Stomach (tissue), 4 donors: ENCODE data around the gene CIAO2B.

Source experiments
- POLR2A ChIP-seq, 4 donors: fragments of 450-650 bp; IDR thresholded peaks; one replicate each; pipeline ENCODE4 v1.6.1; 2016; ENCODE audit warnings: antibody characterized with exemption in 4 of 4, control low read depth in 2 of 4, mild to moderate bottlenecking in 1 of 4, moderate library complexity in 1 of 4
- POLR2AphosphoS5 ChIP-seq, 3 donors: sonication (generic); formaldehyde crosslinking; IDR thresholded peaks; one replicate each; pipeline ENCODE4 v1.6.1; 2016; ENCODE audit warnings: antibody characterized with exemption in 3 of 3
- TF ChIP-seq, protein P1 (sequence below), 7 experiments: fragments of 450-650 bp in 4 of 7; fragments of 200-600 bp in 3 of 7; sonication (generic) in 3 of 7; IDR thresholded peaks; one replicate each; pipeline ENCODE4 v1.5.1; 2016 to 2019; ENCODE audit warnings: antibody characterized with exemption in 7 of 7, control low read depth in 2 of 7, mild to moderate bottlenecking in 1 of 7

DNA sequence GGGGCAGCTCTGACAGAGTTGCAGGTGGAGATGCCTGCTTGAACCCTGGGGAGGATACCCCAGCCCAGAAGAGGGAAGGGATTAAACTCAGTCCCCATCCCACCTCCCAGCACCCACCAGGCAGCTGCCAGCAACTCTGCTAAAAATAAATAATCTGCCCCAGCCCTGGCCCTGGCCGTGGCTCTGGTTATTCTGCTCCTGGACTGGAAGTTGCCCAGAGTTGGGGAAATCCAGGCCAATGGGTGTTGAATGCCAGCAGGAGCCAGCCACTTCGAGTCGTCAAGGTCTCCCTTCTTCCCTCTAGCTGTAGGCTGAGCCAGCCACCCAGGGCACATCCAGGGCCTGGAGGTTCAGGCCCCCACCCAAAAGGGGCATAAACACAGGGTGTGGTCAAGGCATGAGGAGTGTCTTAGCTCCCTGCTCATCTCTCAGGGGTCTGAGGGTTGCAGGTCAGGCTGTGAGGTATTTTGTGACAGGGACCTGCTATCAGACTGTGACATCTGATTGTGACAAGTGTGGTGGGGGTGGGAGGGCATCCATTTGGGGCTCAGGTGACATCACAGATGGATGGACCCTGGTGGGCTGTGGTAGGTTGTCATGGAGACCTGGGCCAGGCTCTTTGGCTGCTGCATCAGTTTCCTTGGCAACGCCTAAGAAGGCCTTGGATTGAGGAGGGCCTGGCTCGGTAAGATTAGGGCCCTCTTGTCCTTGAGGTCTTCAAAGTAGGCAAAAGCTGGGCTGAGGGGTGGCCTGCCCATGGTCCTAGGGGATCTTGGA lies 7.8 kb downstream of the CIAO2B start:
- TF ChIP-seq, protein P1, sequence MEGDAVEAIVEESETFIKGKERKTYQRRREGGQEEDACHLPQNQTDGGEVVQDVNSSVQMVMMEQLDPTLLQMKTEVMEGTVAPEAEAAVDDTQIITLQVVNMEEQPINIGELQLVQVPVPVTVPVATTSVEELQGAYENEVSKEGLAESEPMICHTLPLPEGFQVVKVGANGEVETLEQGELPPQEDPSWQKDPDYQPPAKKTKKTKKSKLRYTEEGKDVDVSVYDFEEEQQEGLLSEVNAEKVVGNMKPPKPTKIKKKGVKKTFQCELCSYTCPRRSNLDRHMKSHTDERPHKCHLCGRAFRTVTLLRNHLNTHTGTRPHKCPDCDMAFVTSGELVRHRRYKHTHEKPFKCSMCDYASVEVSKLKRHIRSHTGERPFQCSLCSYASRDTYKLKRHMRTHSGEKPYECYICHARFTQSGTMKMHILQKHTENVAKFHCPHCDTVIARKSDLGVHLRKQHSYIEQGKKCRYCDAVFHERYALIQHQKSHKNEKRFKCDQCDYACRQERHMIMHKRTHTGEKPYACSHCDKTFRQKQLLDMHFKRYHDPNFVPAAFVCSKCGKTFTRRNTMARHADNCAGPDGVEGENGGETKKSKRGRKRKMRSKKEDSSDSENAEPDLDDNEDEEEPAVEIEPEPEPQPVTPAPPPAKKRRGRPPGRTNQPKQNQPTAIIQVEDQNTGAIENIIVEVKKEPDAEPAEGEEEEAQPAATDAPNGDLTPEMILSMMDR (IDR thresholded peaks at IDR 0.05), result no peak
- TF ChIP-seq POLR2A (IDR thresholded peaks at IDR 0.05), result no peak
- TF ChIP-seq POLR2AphosphoS5 (IDR thresholded peaks at IDR 0.05), result no peak
